NCI-H2029 (cell line): ENCODE results near the gene APBB1.

Experiments used
- DNase-seq: peaks from one replicate; lab custom pipeline; 2025; lab: John Stamatoyannopoulos, UW

The APBB1 gene

GRCh38 chr11:6419009-6419631 lies at the start of gene APBB1:
Gene APBB1, minus strand, starts transcription at chr11:6419094. Its CDS starts 7,747 bp downstream, at chr11:6411347.
- DNase-seq, result peak; percentile 40

GRCh38 chr11:6459099-6459450 lies 40.2 kb upstream of the APBB1 start:
- no peak for DNase-seq

GRCh38 chr11:6458352-6459098 lies 39.6 kb upstream of the APBB1 start:
- DNase-seq, result no peak

- no peak for DNase-seq
These were observed 38.9 kb upstream of the APBB1 start for GRCh38 chr11:6457581-6458320.

GRCh38 chr11:6456361-6457073 lies 37.6 kb upstream of the APBB1 start:
- DNase-seq, result no peak

GRCh38 chr11:6455070-6455469 lies 36.2 kb upstream of the APBB1 start:
- DNase-seq, result peak; percentile 53

GRCh38 chr11:6453152-6453551 lies 34.3 kb upstream of the APBB1 start:
- no peak for DNase-seq

- no peak for DNase-seq
These were observed 33.3 kb upstream of the APBB1 start for GRCh38 chr11:6452219-6452618.

GRCh38 chr11:6448574-6448973 lies 29.7 kb upstream of the APBB1 start:
- no peak for DNase-seq

- DNase-seq, result no peak
These were observed 24.5 kb upstream of the APBB1 start for GRCh38 chr11:6443269-6444003.

- DNase-seq, result no peak
These were observed 23.5 kb upstream of the APBB1 start for GRCh38 chr11:6442441-6442840.

GRCh38 chr11:6440906-6441358 lies 22.0 kb upstream of the APBB1 start, which contains the start of gene HPX:
Gene HPX, minus strand, starts transcription at chr11:6440987. Its CDS starts 24 bp downstream, at chr11:6440963.
- no peak for DNase-seq

GRCh38 chr11:6438979-6439571 lies 20.2 kb upstream of the APBB1 start:
- DNase-seq, result peak; percentile 59

GRCh38 chr11:6437993-6438392 lies 19.1 kb upstream of the APBB1 start:
- DNase-seq, result no peak

- DNase-seq, result no peak
These were observed 18.5 kb upstream of the APBB1 start for GRCh38 chr11:6437423-6437822.

- DNase-seq, result no peak
These were observed 15.2 kb upstream of the APBB1 start for GRCh38 chr11:6433998-6434660.

GRCh38 chr11:6431861-6432260 lies 13.0 kb upstream of the APBB1 start:
- no peak for DNase-seq

GRCh38 chr11:6427516-6427915 lies 8.6 kb upstream of the APBB1 start:
- DNase-seq, result no peak

- DNase-seq, result no peak
These were observed 1.8 kb upstream of the APBB1 start for GRCh38 chr11:6420677-6421076.

- DNase-seq, result no peak
These were observed 311 bp downstream of the APBB1 start for GRCh38 chr11:6418557-6419008.
